ENCODE measurements around the gene STAT1.
"Not testable (repeated sequence)": the region's sequence is repeated elsewhere in the genome, so short reads cannot be mapped to it uniquely, and the experiment has no call there.

The STAT1 gene

GRCh38 chr2:191006997-191007783 lies 6.8 kb downstream of the STAT1 start:
- no peak for DNase-seq (ENCODE audit: low spot score)

GRCh38 chr2:191006297-191006696 lies 7.7 kb downstream of the STAT1 start:
- no peak for DNase-seq (ENCODE audit: low spot score)

DNA sequence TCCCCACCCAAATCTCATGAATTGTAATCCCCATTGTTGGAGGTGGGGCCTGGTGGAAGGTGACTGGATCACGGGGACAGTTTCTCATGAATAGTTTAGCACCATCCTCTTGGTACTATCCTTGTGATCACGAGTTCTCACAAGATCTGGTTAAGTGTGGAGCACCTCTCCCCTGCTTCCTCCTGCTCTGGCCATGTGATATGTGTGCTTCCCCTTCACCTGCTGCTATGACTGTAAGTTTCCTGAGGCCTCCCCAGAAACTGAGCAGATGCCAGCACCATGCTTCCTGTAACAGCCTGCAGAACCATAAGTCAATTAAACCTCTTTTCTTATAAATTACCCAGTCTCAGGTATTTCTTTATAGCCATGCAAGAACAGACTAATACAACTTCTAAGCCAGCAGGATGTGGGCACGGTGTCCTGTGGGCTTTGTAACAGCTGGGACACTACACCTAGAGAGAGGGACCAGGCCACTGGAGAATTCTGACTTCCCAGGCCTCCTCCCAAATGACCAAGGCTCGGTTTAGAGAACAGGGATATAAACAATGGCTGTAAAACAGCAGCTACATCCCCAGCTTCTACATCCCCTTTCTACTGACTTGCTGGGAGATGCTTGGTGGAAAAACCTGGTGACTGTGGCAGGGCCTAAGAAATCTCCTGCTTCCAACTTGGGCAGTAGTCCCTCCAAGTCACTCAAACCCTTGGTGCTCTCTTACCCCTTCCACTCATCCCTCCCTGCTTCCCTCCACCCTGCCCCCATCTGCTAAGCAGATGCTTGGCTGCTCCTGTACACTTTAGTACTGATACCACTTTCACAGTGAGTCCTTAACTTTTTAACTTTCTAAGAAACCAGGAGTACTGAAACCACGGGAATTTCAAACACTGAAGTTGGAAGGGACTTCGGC lies 10.3 kb downstream of the STAT1 start:
- DNase-seq (ENCODE audit: low spot score) = no peak

GRCh38 chr2:191001624-191002023 lies 12.3 kb downstream of the STAT1 start:
- DNase-seq (ENCODE audit: low spot score) = no peak

DNA sequence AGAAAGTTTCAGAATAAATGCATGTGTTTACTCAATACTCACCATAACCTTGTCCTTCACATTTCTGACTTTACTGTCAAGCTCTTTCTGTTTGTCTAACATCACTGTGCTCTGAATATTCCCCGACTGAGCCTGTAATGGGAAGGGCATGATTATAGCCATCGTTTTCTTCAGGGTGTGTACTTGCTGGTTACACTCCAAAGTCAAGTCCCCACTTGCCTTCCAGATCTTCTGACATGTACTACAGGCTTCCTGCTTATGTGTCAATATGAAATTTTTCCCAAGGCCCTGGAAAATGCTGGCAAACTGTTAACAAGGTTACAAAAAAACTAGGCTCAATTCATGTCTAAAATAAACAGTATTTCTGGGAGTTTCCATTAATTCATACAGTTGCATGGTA lies 12.9 kb downstream of the STAT1 start:
- DNase-seq (ENCODE audit: low spot score) = no peak

DNA sequence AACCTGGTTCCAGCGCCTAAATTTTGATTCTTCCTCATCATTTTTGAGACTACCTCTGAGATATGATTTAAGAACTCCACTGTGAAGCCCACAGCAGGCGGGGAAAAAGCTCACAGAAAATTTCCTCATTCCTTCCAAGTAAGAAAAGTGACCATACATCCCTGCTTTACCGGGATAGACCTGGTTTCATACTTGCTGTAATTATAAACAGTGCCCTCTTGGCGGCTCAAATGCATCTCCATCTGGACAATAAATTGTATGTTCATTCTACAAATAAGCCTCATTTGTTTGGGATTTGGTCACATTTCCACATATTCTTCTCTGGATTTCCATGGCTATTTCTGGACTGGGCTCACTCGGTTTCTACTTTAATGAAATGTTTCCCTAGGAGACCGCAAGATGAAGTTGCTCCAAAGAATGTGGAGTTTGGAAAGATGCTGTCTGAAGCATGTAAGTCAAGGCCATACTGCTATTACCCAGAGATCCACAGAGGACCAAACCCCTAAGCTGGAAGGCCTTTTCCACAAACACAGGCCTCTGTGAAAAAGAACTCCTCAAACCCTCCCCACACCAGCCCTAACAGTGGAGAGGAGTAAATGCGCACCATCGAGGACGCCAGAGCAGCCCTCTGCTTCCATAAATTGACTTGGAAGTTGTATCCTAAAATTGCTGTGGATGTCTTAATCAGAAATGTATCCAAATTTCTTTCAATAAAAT lies 13.9 kb downstream of the STAT1 start:
- no peak for DNase-seq (ENCODE audit: low spot score)

- DNase-seq (ENCODE audit: low spot score) = no peak
Measured at GRCh38 chr2:190999058-190999457, 14.9 kb downstream of the STAT1 start.

DNA sequence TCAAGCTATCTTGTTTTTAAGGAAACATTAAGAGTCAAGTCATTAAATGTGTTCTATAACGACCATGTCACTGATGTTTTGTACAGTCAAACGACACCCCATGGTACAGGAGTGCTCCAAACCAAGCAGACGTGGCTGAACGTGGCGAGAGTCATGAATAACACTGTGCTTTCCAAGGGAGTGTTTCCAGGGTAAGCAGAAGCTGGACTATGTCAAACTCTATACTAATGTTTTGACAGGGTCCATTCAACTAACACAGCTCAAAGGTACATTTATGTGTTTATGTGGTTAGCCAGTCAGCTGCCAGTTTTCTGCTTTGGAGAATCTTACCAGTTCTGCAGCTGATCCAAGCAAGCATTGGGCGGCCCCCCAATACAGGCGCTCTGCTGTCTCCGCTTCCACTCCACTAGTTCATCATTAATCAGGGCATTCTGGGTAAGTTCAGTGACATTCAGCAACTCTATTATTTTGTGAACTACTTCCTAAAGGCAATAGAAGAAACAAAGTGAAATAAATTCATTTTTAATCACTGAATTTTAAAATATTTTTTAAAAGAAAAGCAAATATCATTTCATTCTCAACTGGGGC lies 16.4 kb downstream of the STAT1 start:
- no peak for DNase-seq (ENCODE audit: low spot score)

GRCh38 chr2:190996947-190997346 lies 17.0 kb downstream of the STAT1 start:
- no peak for DNase-seq (ENCODE audit: low spot score)

DNA sequence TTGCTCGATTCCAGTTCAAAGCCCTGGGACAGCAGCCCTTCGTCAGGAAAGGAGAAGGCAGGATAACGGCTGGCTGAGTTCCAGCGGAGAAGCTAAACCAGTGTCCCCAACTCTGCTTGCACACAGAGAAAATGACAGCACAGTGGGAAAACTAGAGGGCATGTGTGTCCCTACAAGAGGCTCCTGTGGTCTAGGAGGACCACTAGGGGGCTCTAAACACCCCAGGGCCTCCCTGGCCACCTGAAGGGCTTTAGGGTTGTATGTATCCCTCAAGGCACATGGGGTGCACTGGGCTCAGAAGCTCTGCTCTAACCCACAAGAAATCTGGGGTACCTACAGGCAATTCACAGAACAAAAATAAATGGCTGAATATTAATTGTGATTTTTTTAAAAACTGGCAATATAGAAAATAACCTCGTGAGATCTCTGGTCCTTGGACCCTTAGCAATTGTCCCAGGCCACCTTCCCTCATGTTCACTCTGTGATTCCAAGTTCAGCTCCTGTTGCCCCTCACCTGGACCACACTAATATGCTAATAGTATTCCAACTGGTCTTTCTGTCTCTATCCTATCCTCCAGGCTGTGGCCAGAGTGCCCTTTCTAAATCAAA lies 17.5 kb downstream of the STAT1 start:
- DNase-seq (ENCODE audit: low spot score) = no peak

- not testable (repeated sequence) for DNase-seq (ENCODE audit: low spot score)
Measured at GRCh38 chr2:190995315-190995714, 18.7 kb downstream of the STAT1 start.

DNA sequence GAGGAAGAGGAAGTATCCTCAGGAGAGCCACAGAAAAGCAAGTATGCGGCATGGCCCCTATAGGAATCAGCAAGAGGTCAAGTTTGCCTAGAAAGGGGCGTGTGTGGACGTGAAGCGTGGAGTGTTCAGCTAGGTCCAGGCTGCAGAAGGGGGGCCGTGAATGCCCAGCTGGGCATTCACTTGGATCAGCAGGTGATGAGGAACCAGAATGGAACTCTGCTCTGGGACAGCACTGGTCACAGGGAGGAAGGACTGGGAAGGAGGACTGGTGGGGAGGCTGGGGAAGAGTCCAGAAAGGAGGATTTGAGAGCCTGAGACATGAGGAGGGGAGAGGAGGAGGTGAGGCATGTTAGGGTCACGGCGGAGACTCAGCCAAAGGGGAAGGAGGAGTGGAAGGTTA lies 19.8 kb downstream of the STAT1 start:
- DNase-seq (ENCODE audit: low spot score) = no peak

DNA sequence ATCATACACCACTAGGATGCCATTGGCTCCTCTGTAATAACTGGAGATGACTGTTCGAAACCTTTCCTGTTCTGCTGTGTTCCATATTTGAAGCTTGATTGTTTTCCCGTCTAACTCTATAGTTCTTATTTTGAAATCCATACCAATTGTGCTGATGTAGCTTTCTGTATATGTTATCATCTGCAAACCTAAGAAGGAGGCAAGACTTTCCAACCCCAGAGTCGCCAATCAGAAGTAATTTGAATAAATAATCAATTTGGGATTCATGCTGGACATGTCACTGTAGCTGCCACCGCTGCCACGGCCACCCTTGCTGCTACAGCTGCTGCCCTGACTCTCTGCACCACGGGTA lies 20.7 kb downstream of the STAT1 start:
- no peak for DNase-seq (ENCODE audit: low spot score)

DNA sequence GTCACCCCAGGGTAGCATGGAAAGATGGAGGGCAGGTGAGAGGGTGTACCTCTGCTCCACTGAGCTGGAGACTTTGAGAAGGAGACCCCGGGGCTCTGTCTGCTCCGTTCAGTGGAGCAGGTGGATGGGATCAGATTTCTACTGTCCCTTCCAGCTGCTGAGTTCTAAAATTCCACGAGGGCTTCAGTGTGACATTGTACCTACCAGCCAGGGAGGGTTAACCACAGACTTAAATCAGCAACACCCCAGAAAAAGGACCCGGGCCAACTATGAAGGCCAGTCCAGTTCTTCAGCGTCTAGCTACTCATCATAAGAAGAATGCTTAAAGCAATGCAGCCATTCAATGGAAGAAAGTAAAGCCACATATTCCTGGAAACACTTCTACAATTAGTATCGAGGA lies 23.8 kb downstream of the STAT1 start:
- no peak for DNase-seq (ENCODE audit: low spot score)

GRCh38 chr2:190988910-190989309 lies 25.1 kb downstream of the STAT1 start:
- DNase-seq (ENCODE audit: low spot score) = no peak

DNA sequence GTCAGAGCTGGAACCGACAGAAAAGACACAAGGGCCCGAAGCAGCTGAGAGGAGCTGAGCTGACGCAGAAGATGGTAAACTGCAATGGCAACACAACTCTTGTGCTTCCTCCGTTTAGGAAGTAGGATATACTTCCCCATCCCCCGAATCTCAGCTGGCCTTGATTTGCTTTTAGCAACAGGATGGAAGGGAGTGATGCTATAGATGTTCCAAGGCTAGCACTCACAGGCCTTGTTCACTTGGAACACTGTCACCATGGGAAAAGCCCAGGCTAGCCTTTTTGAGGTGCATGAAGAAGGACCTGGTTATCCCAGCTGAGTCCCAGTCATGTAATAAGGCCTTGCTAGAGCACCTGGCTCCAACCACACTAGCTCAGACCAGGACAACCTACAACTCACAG lies 26.0 kb downstream of the STAT1 start:
- DNase-seq (ENCODE audit: low spot score) = no peak

GRCh38 chr2:190987116-190987515 lies 26.9 kb downstream of the STAT1 start:
- DNase-seq (ENCODE audit: low spot score) = no peak

DNA sequence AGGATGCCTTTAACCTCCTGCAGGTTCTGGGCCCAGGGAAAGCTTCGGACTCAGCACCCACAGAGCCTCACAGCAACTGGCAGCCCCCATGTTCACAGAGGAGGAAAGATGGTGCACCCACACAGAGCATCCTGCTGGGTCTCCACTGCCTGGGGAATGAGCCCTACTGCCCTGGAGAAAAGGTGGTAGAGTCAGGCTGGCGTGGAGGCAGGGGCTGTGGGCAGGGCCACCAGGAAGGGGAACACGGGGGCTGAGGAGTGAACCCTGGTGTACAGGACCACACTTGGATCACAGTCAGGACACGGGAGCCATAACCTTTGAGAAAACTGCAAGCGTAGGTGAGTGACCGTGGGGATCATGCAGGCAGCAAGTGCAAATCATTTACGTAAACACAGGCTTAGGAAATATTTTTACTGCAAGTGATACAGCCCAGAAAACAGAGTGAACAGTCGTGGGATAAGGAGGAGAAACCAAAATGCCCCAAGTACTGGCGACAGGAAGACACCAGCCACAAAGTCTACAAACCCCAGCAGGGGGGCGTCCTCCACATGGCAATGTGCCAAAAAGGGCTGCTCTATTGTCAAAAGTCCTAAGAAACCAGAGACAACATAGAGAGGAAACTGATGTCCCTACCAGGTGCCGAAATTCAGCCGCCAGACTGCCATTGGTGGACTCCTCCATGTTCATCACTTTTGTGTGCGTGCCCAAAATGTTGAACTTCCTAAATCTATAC lies 27.6 kb downstream of the STAT1 start:
- no peak for DNase-seq (ENCODE audit: low spot score)

GRCh38 chr2:190984595-190984994 lies 29.4 kb downstream of the STAT1 start:
- DNase-seq (ENCODE audit: low spot score) = no peak

DNA sequence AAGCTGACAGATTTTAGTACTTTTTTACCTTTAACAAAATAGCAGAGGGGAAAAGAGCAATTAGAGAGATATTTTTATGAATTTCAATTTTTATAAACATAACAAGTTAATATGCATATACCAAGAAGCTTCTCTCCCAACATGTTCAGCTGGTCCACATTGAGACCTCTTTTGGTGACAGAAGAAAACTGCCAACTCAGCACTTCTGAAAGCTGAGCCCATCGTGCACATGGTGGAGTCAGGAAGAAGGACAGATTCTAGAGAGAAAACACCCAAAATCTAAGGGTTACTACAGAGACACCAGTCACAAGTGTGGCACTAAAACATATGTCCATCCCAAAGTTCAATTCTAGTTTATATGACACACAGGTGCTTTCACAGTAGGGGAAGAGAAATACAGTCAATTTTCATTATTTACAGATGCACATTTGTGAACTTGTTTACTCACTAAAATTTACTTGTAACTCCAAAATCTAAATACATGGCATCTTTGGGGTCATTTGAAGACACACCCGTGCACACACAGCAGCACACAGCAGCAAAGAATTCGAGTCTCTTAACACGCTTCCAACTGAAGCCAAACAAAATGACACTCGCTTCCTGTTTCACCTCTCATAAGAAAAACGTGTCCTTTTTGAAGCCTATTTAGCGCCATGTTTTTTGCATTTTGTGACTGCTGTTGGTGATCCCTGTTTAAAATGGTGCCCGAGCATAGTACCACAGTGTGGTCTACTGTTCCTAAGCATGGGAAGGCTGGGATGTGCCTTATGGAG lies 31.5 kb downstream of the STAT1 start:
- no peak for DNase-seq (ENCODE audit: low spot score)
